K562 (cell line): ENCODE data around the gene MGAT5. TPM values are rescaled to one million over a fixed set of nuclear protein-coding genes. Genes with fewer than 3 reads are reported as not detected.

Experiments
- ATAC-seq: fragments of 200-7000 bp; cut with Tn5 transposase; 3 replicates; pipeline ENCODE4 v1.9.1; 2020; ENCODE audit warnings: moderate library complexity
- BruUV-seq: library from RNA; stranded (reverse); fragments of 400-500 nt; replicated peaks from 2 replicates; lab custom pipeline; 2021; lab: Mats Ljungman, UMichigan
- CTCF ChIA-PET: fragments of 300-600 bp; formaldehyde crosslinking; extraction: SDS; loops from one replicate; lab custom pipeline; 2021; ENCODE audit warnings: low intra/inter-chr PET ratio; lab: Yijun Ruan, JAX
- POLR2A ChIA-PET: fragments of 300-600, 350-650 bp; sonication (Branson Sonifier 250); formaldehyde crosslinking; extraction: SDS; loops from one replicate; lab custom pipeline; 2021; ENCODE audit warnings: antibody characterized with exemption, inconsistent platforms; lab: Yijun Ruan, JAX
- DNase-seq, 4 experiments: peaks; one replicate each; pipeline versions ENCODE4 v3.0.0 to v3.0.0-alpha.2; 2011 to 2018; ENCODE audit warnings: low spot score in 3 of 4, mixed read lengths in 3 of 4; ENCODE audit errors: extremely low read depth in 1 of 4
- FAIRE-seq: peaks from 2 replicates; lab custom pipeline; 2011; peaks lifted over from hg19 to GRCh38; lab: Jason Lieb, UNC
- H2AFZ ChIP-seq: 2 replicates; pipeline ENCODE4 v1.6.0; 2011; ENCODE audit warnings: low read depth, low read length, control low read depth, inconsistent platforms
- H3K27ac ChIP-seq: fragments of 200-600 bp; 3 replicates; pipeline ENCODE4 v1.8.0; 2011; ENCODE audit warnings: low read depth, mild to moderate bottlenecking, control low read depth, inconsistent platforms, low read length, moderate library complexity, mixed read lengths; ENCODE audit errors: extremely low read depth
- H3K27me3 ChIP-seq, 2 experiments: fragments of 300-600 bp in 1 of 2; 2 replicates in 1 of 2; 3 replicates in 1 of 2; pipeline versions ENCODE4 v1.6.0 to v1.8.0; 2011; ENCODE audit warnings: inconsistent platforms in 2 of 2, low read length in 2 of 2, mild to moderate bottlenecking in 1 of 2, mixed read lengths in 1 of 2, moderate library complexity in 1 of 2; ENCODE audit not compliant: control insufficient read depth in 2 of 2, insufficient read depth in 2 of 2
- H3K36me3 ChIP-seq: fragments of 300-600 bp; 3 replicates; pipeline ENCODE4 v1.8.0; 2011; ENCODE audit warnings: mild to moderate bottlenecking, low read length, inconsistent platforms; ENCODE audit not compliant: control insufficient read depth, insufficient read depth
- H3K4me1 ChIP-seq, 2 experiments: fragments of 200-600 bp in 1 of 2; replicated peaks in 1 of 2; 2 replicates in 1 of 2; 3 replicates in 1 of 2; pipeline versions ENCODE4 v1.5.1 to v1.8.0; 2011; ENCODE audit warnings: inconsistent platforms in 2 of 2, low read length in 2 of 2, mild to moderate bottlenecking in 1 of 2, mixed read lengths in 1 of 2, moderate library complexity in 1 of 2; ENCODE audit not compliant: control insufficient read depth in 2 of 2, insufficient read depth in 2 of 2
- H3K4me2 ChIP-seq: 2 replicates; pipeline ENCODE4 v1.6.1; 2011; ENCODE audit warnings: low read length, control low read depth, inconsistent platforms, mixed read lengths; ENCODE audit not compliant: insufficient read depth
- H3K4me3 ChIP-seq: fragments of 200-600 bp; sonication (generic), shearing (Covaris generic); 2 replicates; pipeline ENCODE4 v1.5.1; 2016; ENCODE audit warnings: control low read depth, inconsistent platforms
- H3K79me2 ChIP-seq: fragments of 200-600 bp; 3 replicates; pipeline ENCODE4 v1.8.0; 2011; ENCODE audit warnings: low read length, inconsistent platforms; ENCODE audit not compliant: control insufficient read depth, insufficient read depth
- H3K9ac ChIP-seq, 2 experiments: 2 replicates each; pipeline versions ENCODE4 v1.6.0 to v1.6.1; 2011; ENCODE audit warnings: low read depth in 2 of 2, low read length in 2 of 2, control low read depth in 1 of 2, inconsistent platforms in 1 of 2, mild to moderate bottlenecking in 1 of 2, mixed read lengths in 1 of 2; ENCODE audit not compliant: insufficient read depth in 1 of 2
- H3K9me1 ChIP-seq: one replicate; pipeline ENCODE4 v1.6.0; 2011; ENCODE audit warnings: inconsistent platforms, mild to moderate bottlenecking, low read length, moderate library complexity; ENCODE audit not compliant: control insufficient read depth, insufficient read depth
- H3K9me3 ChIP-seq: replicated peaks from 2 replicates; pipeline ENCODE4 v1.5.1; 2011; ENCODE audit warnings: low read depth, low read length, inconsistent platforms; ENCODE audit not compliant: control insufficient read depth, insufficient read depth
- H4K20me1 ChIP-seq: replicated peaks from 2 replicates; pipeline ENCODE4 v1.6.1; 2011; ENCODE audit warnings: low read length, inconsistent platforms, mixed read lengths; ENCODE audit not compliant: control insufficient read depth, insufficient read depth
- SMC3 ChIP-seq: conservative IDR thresholded peaks from 2 replicates; pipeline ENCODE4 v1.6.1; 2011; ENCODE audit warnings: low read depth, low read length, improper control_type of control experiment; ENCODE audit not compliant: insufficient read depth
- WGBS: fragments of 100-300 bp; shearing (Covaris generic); methylation state at CpG from one replicate; pipeline ENCODE4 v1.1.6; 2016; ENCODE audit warnings: low coverage, mixed read lengths; ENCODE audit not compliant: insufficient coverage; ENCODE audit errors: missing lambda C conversion rate; 5-methylcytosine and 5-hydroxymethylcytosine counted together
- in situ Hi-C: fragments of 300-500 bp; cut with MboI; formaldehyde crosslinking; loops from 4 replicates; pipeline ENCODE4 v1.15.0; 2018; ENCODE audit warnings: inconsistent platforms, mixed read lengths
- intact Hi-C: fragments of 100-400 bp; cut with micrococcal nuclease; formaldehyde crosslinking; loops from 2 replicates; pipeline ENCODE4 v1.14.2; 2022
- polyA plus RNA-seq, 8 experiments: library from polyadenylated mRNA; depleted of rRNA in 4 of 8; stranded (reverse) in 5 of 8; unstranded in 3 of 8; fragments of >200 nt; fragmentation: Nextera tagmentation in 2 of 8; fragmentation: Illumina TruSeq in 1 of 8; extraction: Ambion mirVana in 2 of 8; extraction: Trizol in 1 of 8; gene quantifications; 2 replicates each; pipeline versions ENCODE4 v1.2.1 to v1.2.3, GENCODE V29; 2011 to 2014; ENCODE audit warnings: inconsistent platforms in 1 of 8, missing spikeins in 1 of 8
- total RNA-seq, 7 experiments: library from RNA; depleted of rRNA in 6 of 7; stranded (reverse); fragments of >200 nt in 6 of 7; fragmentation: Illumina TruSeq in 2 of 7; extraction: Trizol in 2 of 7; gene quantifications; 2 replicates each; pipeline versions ENCODE4 v1.2.1 to v1.2.3, GENCODE V29; 2011 to 2021; ENCODE audit warnings: low replicate concordance in 1 of 7
- TF ChIP-seq, protein P1 (sequence below), 2 experiments: fragments of 250-450 bp in 1 of 2; fragments of 450-650 bp in 1 of 2; sonication (Bioruptor Pico) in 1 of 2; IDR thresholded peaks; 2 replicates each; pipeline versions ENCODE4 v1.6.1 to v1.8.0; 2016 to 2021; ENCODE audit warnings: mild to moderate bottlenecking in 2 of 2, moderate library complexity in 2 of 2, missing compliant biosample characterization in 1 of 2, missing genetic modification characterization in 1 of 2
- TF ChIP-seq, protein P2 (sequence below), 3 experiments: IDR thresholded peaks in 2 of 3; conservative IDR thresholded peaks in 1 of 3; 2 replicates each; pipeline ENCODE4 v1.5.1; 2011 to 2012; ENCODE audit warnings: low read length in 3 of 3, mild to moderate bottlenecking in 3 of 3, control low read depth in 2 of 3, improper control_type of control experiment in 1 of 3, inconsistent platforms in 1 of 3, low read depth in 1 of 3, mixed read lengths in 1 of 3, moderate library complexity in 1 of 3; ENCODE audit not compliant: insufficient read depth in 2 of 3
- TF ChIP-seq, protein P3 (sequence below): sonication (generic); formaldehyde crosslinking; IDR thresholded peaks from 2 replicates; pipeline ENCODE4 v1.8.0; 2022; ENCODE audit warnings: mild to moderate bottlenecking, missing genetic modification reagents

Gene MGAT5
- total and polyA plus RNA-seq, 9 of the 15 experiments (the other 6 are each of a cell fraction or from before 2014, with no cell fraction given), result 1.6 to 18.6 (median 11.1) TPM

DNA sequence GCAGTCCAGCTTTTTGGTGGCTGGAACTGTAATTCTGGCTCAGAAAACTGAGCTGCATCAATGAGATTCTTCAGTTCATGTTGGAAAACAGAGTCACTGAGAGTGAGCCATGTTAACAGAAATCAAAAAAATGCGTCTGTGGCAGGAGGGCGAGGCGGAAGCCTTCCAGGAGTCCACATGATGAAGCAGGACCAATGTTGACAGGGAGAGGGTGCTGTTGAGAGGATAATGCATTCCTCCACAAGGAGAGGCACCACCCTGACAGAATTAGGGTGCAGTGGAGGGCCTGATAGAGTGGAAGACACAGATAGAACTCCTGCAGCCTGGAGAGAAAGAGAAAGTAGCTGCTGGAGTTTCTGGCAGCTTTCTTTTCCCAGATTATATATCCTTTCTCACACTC, 111.5 kb downstream of the MGAT5 start:
- no peaks in the 10 kb centered on the region for H3K9me1 ChIP-seq
- no peak overlapping the region for H3K4me2 ChIP-seq
- H3K36me3 ChIP-seq, result no peaks in the 10 kb centered on the region
- H3K9me3 ChIP-seq, result no peaks in the 10 kb centered on the region
- no peak overlapping the region for H2AFZ ChIP-seq
- WGBS, result 42% methylated on average over 3 of the region's 3 CpGs
- no peaks in the 10 kb centered on the region for H3K27me3 ChIP-seq
- no peak overlapping the region for H3K4me3 ChIP-seq
- no peaks in the 10 kb centered on the region for H3K79me2 ChIP-seq
- no peak overlapping the region for H3K9ac ChIP-seq
- TF ChIP-seq, protein P1, sequence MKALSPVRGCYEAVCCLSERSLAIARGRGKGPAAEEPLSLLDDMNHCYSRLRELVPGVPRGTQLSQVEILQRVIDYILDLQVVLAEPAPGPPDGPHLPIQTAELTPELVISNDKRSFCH (CRISPR knock-in tag; IDR thresholded peaks at IDR 0.05), result no peak
- TF ChIP-seq, protein P1 (tag; IDR thresholded peaks at IDR 0.05), result no peak
- TF ChIP-seq SMC3, result 0 out of 2 replicates have a peak, but pooled peaks have one; percentile 13
- TF ChIP-seq, protein P2, sequence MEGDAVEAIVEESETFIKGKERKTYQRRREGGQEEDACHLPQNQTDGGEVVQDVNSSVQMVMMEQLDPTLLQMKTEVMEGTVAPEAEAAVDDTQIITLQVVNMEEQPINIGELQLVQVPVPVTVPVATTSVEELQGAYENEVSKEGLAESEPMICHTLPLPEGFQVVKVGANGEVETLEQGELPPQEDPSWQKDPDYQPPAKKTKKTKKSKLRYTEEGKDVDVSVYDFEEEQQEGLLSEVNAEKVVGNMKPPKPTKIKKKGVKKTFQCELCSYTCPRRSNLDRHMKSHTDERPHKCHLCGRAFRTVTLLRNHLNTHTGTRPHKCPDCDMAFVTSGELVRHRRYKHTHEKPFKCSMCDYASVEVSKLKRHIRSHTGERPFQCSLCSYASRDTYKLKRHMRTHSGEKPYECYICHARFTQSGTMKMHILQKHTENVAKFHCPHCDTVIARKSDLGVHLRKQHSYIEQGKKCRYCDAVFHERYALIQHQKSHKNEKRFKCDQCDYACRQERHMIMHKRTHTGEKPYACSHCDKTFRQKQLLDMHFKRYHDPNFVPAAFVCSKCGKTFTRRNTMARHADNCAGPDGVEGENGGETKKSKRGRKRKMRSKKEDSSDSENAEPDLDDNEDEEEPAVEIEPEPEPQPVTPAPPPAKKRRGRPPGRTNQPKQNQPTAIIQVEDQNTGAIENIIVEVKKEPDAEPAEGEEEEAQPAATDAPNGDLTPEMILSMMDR (IDR thresholded peaks at IDR 0.05 in 2 of 3, conservative IDR thresholded peaks at IDR 0.05 in 1 of 3; ENCODE audit: insufficient read depth in 2 of 3, low read depth in 1 of 3, low read length in 3 of 3), result peak; percentile 50 to 62 (median 55)
- TF ChIP-seq, protein P3, sequence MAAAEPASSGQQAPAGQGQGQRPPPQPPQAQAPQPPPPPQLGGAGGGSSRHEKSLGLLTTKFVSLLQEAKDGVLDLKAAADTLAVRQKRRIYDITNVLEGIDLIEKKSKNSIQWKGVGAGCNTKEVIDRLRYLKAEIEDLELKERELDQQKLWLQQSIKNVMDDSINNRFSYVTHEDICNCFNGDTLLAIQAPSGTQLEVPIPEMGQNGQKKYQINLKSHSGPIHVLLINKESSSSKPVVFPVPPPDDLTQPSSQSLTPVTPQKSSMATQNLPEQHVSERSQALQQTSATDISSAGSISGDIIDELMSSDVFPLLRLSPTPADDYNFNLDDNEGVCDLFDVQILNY (CRISPR knock-in tag), result no peak
- H3K4me1 ChIP-seq, result no peaks in the 10 kb centered on the region
- FAIRE-seq, result peak; percentile 40
- CTCF ChIA-PET, result interaction anchor here (0.9 kb wide), 1 partner anchor 86 kb away, joined by 3 read pairs; no protein-coding TSS in a partner anchor
- DNase-seq, result peak; percentile 35 to 48 (median 45)
- H4K20me1 ChIP-seq, result no peaks in the 10 kb centered on the region
- no peak overlapping the region for H3K27ac ChIP-seq
- intact Hi-C loops, result no loop called here
- no TSS peak for BruUV-seq
- POLR2A ChIA-PET, result no interaction called here
- in situ Hi-C loops, result no loop called here
- peak; percentile 93 for ATAC-seq
